Measurements from ENCODE around the gene SPEM2.

SPEM2 gene

DNA sequence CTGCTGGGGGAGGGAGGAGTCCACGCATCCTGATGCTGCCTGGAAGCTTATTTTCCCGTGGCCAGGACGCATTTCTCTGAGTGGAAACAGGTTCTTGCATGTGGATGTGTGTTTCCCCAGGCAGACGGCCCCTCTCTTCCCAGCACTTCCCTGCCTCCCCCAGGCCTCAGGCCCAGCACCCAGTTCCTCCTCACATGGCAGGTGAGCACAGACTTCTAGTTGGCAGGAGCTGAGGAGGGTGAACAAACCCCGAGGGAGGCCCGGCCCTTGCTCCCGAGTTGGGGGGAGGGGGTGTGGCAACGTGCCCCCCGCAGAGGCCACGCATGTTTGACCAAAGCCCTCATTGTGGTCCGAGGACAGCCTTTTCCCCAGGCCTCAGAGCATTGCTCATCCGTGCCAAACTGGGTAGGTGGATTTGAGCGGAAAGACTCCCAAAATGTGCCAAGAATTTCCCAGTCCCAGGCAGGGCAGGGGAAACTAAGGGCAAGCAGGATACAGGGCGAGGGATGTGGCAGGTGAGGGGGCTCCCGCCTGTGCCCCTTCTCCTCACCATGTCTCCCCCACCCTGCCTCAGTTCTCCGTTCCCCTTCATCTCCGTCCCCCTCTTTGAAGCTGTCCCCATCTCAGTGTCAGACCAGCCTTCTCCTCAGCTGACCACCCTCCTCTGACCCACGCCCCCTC, 6.8 kb upstream of the SPEM2 start:
- no peak for DNase-seq (ENCODE audit: low read depth, low spot score)
- no peak overlapping the region for H3K27ac ChIP-seq

DNA sequence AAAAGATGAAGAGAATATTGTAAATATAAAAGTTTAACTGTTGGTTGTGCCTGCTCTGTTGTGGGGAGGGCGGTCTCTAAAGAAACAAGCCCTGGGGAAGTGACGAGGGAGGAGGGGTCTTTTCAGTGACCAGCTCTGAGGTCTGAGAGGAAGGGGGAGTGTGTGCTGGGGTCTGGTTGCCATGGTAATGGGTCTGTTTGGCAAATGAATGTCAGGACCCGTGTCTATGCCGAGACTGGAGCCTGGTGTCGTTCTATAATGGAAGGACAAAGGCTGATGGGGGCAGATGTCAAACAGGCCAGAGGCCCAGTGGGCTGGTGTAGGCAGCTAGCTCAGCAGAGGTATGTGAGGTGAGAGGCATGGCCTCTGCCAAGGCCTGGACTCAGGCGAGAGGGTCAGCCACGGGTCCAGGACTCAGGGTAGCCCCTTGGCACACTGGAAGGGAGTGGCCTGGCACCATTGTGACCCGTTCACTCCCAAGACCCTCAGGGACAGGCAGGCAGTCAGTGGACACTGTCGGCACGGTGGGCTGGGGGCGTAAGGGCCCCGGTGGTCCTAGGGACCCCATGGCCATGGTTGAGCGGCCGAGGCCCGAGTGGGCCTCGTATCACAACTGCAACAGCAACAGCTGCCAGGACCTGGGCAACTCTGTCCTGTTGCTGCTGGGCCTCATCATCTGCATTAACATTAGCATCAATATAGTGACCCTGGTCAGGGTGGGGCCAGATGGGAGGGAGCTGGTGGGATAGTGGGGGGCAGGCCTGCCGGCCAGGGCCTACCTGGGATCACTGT, 5.4 kb upstream of the SPEM2 start, which contains the start of gene SPEM1:
Gene SPEM1, plus strand, starts transcription at position 506 of the 792 bp plus-strand sequence. Its CDS starts 61 bp downstream, at position 567.
- H3K27ac ChIP-seq: no peak within 1 kb of the TSS
- DNase-seq (ENCODE audit: low read depth, low spot score): no peak

DNA sequence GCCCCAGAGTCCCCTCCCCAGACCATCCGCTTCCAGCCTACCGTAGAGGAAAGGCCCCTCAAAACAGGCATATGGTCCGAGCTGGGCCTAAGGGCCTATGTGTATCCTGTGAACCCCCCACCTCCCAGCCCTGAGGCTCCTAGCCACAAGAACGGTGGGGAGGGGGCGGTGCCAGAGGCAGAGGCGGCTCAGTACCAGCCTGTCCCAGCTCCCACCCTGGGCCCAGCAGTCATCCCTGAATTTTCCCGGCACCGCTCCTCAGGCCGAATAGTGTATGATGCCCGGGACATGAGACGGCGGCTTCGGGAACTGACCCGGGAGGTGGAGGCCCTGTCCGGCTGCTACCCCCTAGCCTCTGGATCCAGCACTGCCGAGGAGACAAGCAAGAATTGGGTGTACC, 4.2 kb upstream of the SPEM2 start:
- DNase-seq (ENCODE audit: low read depth, low spot score): no peak
- no peak overlapping the region for H3K27ac ChIP-seq

DNA sequence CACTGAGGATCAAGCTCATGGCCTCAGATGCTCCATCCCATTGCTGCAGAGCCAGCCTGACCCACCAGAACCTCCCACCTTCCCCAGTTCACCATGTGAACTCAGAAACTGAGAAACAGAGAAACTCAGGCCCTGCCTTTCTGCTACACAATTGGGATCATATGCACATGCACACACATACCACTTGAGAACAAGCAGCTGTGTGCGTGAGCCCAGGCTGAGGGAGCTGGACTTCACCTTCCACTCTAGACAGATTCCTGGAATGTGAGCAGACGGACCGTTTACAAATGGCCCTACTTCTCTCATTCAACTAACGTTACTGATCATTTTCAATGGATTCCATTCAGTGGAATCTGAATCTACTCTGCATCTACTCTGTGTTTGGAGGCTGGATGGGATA, 1.7 kb upstream of the SPEM2 start:
- no peak overlapping the region for H3K27ac ChIP-seq
- DNase-seq (ENCODE audit: low read depth, low spot score): no peak

DNA sequence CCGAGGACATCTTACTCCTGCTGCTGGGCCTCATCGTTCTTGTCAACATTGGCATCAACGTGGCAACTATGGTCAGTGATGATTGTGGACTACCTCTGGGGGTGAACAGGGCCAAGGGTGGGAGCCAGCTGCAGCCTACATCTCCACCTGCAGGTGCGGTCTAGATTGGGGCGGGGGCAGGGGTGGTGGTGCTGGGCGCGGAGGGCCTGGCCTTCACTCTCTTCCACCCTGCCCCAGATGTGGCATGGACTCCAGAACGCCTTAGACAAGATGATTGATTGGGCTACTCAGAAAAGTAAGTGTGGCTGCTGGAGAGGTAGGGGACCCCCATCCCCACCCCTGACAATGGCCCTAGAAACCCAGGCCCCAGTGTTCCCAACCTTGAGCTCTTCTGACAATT, 340 bp downstream of the SPEM2 start:
- H3K27ac ChIP-seq: no peak overlapping the region
- DNase-seq (ENCODE audit: low read depth, low spot score): no peak

DNA sequence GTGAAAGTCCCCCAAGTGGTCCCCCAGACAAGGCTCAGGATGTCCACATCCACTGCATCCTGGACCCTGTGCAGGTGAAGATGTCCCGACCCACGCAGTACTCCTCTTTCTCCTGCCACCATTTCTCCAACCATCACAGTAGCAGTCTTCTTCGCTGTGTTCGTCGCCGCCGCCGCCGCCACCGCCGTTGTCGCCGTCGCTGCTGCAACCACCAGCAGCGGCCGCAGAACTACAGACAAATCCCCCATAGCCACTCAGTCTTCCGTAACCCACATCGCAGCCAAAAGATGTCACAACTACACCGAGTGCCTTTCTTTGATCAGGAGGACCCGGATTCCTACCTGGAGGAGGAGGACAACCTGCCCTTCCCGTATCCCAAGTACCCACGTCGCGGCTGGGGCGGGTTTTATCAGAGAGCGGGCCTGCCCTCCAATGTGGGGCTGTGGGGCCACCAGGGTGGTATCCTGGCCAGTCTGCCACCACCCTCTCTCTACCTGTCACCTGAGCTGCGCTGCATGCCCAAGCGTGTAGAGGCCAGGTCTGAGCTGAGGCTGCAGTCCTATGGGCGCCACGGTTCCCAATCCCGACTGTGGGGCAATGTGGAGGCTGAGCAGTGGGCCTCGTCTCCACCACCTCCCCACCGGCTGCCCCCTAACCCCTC, 917 bp downstream of the SPEM2 start:
- DNase-seq (ENCODE audit: low read depth, low spot score): no peak
- H3K27ac ChIP-seq: no peak overlapping the region

DNA sequence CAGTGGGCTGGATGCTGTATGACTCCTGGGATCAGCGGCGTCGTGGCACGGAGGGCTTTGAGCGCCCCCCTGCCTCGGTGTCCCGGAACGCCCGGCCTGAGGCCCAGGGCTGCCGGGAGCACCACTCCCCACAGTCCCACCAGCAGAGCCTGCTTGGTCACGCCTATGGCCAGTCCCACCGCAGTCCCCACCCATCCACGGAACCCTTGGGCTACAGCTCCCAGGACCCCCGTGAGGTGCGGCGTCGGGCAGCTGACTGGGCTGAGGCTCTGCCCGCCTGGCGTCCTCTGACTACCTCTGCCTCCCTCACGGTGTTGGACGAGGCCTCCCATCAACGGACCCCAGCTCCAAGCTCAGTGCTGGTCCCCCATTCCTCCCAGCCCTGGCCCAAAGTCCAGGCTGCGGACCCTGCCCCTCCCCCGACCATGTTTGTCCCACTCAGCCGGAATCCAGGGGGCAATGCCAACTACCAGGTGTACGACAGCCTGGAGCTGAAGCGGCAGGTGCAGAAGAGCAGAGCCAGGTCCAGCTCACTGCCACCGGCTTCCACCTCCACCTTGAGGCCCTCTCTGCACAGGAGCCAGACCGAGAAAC, 1.6 kb downstream of the SPEM2 start:
- DNase-seq (ENCODE audit: low read depth, low spot score): no peak

DNA sequence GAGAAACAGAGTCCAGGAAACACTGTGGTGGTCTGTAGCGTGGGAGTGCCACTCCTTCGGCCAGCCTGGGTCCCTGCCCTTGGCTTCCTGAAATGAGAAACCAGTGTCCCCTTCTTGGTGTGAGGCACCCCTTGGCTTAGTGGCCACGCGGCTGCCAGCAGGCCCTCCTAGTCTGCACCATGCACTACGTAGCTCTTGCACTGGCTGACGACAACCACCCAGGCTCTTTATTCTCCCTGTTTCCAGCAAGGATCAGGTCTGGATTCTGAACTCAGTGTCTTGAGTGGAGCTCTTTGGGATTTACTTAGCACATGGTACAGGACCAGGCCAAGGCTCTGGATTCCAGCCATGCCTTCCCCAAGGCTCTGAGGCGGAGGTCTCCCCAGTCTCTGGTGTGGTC, 2.1 kb downstream of the SPEM2 start:
- no peak for DNase-seq (ENCODE audit: low read depth, low spot score)
- H3K27ac ChIP-seq: no peak overlapping the region

More for the DNA sequence above, 1.6 kb downstream of the SPEM2 start:
- H3K27ac ChIP-seq: no peak overlapping the region

DNA sequence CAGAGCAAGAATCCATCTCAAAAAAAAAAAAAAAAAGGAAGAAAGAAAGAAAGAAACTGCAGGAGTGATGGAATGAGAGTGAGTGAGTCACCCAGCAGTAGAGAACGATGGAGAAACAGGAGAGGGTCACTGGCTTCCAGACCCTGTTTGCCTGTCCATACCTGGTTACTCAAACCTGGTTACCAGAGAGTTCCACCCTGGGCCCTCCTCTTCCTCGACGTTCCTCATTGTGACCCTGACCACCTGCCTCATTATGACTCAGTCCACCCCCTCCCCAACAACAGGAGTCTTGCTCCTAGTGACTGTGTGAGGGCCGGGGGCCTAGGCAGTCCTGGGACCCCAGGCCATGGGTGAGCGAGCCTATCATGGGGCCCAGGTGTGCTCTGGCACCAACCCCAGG, 3.1 kb downstream of the SPEM2 start, which contains the start of gene SPEM3:
Gene SPEM3, plus strand, starts transcription at position 301 of the 400 bp plus-strand sequence. Its CDS starts 46 bp downstream, at position 347.
- DNase-seq (ENCODE audit: low read depth, low spot score): no peak
- H3K27ac ChIP-seq: no peak within 1 kb of the TSS

DNA sequence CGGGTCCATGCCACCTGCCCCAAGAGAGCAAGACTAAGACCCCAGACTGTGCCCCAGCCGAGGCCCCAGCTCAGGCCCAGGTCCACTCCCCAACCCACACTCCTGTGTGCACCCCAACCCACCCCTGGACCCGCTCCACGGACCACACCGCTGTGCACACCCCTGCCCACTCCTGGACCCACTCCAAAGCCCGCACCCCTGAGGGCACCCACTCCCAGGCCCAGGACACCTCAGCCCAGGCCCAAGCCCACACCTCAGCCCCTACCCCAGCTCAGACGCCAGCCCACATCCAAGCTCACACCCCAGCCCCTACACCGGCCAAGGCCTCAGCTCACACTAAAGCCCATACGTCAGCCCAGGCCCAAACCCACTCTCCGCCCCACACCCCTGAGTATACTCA, 4.3 kb downstream of the SPEM2 start:
- no peak overlapping the region for H3K27ac ChIP-seq
- no peak for DNase-seq (ENCODE audit: low read depth, low spot score)

DNA sequence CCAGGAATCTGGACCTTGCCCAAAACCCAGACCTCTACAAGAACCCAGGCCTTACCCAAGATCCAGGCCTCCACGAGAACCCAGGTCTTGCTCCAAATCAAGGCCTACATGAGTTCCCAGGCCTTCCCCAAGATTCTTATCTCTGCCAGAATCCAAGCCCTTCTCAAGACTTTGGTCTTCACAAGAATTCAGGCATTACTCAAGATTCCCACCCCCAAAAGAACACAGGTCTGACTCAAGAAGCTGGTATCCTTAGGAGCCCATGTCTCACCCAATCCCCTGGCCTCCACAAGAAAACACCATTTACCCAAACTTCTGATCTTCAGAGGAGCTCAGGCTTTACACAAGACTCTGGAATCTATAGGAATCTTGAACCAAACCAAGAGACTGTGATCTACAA, 5.8 kb downstream of the SPEM2 start:
- no peak for DNase-seq (ENCODE audit: low read depth, low spot score)

DNA sequence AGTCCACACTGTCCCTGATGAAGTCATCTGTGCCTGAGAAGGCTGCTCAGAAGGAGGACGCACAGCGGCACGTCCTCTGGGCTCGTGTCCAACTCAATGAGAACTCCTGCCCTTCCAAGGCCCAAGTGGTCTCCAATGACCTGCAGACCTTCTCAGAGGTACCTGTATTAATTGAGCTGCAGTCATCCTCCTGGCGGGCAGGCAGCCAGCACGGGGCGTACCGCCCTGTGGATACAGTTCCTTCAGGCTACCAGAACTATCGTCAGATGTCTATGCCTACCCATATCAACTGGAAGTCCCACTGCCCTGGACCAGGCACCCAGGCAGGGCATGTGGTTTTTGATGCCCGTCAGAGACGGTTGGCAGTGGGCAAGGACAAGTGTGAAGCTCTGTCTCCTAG, 6.9 kb downstream of the SPEM2 start:
- no peak for DNase-seq (ENCODE audit: low read depth, low spot score)
- H3K27ac ChIP-seq: no peak overlapping the region

More for the DNA sequence above, 5.8 kb downstream of the SPEM2 start:
- H3K27ac ChIP-seq: no peak overlapping the region

DNA sequence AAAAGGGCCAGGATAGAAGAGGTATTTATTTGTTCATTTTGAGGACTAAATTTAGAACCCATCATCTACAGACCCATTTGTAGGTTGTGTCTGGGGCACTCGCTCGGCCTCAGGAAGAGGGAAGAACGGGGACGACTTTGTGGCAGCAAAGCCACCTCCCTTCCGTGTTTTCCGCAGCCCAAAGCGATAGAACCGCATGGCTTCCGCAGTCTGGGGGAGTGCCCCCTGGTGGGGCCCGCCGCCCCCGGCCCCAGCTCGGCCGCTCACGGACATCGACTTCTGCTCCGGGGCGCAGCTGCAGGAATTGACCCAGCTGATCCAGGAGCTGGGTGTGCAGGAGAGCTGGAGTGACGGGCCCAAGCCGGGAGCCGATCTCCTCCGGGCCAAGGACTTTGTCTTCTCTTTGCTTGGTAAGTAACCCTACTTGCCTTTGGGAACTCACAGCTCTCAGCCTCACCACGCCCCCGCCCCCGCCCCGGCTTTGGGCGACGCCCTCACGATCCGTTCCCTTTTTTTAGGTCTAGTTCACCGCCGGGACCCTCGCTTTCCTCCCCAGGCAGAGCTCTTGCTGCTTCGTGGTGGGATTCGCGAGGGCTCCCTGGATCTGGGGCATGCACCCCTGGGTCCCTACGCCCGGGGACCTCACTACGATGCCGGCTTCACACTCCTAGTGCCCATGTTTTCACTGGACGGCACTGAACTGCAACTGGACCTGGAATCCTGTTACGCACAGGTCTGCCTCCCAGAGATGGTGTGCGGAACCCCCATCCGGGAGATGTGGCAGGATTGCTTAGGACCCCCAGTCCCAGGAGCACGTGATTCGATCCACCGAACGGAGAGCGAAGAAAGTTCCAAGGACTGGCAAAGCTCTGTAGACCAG, 10.5 kb downstream of the SPEM2 start:
- no peak for DNase-seq (ENCODE audit: low read depth, low spot score)

DNA sequence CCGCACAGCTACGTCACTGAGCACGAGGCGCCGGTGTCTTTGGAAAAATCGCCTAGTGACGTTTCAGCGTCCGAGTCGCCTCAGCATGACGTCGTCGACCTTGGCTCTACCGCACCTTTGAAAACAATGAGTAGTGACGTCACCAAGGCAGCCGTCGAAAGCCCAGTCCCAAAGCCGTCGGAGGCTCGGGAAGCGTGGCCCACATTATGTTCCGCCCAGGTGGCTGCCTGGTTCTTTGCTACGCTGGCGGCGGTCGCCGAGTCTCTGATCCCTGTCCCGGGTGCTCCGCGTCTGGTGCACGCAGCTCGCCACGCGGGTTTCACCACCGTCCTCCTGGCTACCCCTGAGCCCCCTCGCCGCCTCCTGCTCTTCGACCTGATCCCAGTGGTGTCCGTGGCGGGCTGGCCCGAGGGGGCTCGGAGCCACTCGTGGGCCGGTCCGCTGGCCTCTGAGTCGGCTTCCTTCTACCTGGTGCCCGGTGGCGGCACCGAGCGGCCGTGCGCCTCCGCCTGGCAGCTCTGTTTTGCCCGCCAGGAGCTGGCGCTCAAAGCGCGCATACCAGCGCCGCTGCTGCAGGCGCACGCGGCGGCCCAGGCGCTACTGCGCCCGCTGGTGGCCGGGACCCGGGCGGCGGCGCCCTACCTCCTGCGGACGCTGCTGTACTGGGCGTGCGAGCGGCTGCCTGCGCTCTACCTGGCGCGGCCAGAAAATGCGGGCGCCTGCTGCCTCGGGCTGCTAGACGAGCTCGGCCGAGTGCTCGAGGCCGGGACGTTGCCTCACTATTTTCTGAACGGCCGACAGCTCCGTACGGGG, 11.3 kb downstream of the SPEM2 start:
- DNase-seq (ENCODE audit: low read depth, low spot score): peak; percentile 72
- peak overlapping the region; percentile 89 for H3K27ac ChIP-seq

More for the DNA sequence above, 10.5 kb downstream of the SPEM2 start:
- H3K27ac ChIP-seq: peak overlapping the region; percentile 89

DNA sequence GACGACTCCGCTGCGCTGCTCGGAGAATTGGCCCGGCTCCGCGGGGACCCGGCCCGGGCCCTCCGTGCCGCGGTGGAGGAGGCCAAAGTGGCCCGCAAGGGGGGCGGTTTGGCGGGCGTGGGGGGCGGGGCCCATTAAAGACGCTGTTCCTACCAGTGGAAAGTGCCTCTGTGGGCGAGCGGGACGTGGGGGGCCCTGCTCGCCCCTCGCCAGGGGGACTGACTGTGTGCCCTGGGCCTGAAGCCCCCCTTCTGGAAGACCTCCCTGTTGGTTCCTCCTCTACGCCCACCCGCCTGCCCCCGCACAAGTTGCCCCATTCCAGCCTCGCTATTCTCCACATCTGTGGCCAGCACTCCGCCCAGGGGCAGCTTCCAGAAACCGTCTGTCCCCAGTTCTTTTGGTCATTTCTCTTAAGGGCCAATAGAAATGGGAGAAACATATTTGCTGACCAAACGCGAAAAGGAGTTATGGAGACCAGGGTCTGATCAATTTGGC, 12.0 kb downstream of the SPEM2 start:
- DNase-seq (ENCODE audit: low read depth, low spot score): no peak
- peak overlapping the region; percentile 89 for H3K27ac ChIP-seq

DNA sequence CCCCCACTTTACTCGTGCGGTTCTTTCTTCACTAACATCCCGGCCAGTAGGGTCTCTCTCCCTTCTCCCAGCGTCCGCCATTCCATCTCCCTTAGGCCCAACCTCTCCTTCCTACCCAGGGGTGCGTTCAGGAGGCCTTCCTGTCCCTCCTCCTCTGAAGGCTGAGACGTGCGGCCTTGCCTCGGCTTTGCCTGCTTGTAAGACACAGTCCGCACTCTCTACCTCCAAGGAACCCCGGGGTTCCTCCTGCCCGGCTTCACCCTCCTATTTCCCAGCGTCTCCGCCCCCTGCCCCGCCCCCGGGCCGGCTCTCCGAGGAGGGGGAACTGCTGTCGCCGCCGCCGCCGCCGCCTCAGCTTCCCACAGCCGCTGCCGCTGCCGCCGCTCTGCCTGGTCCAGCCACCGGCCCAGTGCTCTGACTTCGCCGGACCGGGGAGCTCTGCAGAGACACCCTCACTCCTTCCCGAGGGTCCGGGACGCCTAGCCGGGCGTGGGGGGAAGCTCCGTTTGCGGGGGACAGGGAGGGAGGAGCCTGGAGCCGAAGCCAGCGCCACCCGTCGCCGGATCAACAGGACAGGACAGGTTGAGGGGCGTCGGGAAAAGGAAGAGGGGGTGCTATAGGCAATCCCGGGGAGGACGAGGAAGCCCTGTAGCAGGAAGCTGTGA, 12.7 kb downstream of the SPEM2 start:
- H3K27ac ChIP-seq: peak overlapping the region; percentile 89
- DNase-seq (ENCODE audit: low read depth, low spot score): no peak

DNA sequence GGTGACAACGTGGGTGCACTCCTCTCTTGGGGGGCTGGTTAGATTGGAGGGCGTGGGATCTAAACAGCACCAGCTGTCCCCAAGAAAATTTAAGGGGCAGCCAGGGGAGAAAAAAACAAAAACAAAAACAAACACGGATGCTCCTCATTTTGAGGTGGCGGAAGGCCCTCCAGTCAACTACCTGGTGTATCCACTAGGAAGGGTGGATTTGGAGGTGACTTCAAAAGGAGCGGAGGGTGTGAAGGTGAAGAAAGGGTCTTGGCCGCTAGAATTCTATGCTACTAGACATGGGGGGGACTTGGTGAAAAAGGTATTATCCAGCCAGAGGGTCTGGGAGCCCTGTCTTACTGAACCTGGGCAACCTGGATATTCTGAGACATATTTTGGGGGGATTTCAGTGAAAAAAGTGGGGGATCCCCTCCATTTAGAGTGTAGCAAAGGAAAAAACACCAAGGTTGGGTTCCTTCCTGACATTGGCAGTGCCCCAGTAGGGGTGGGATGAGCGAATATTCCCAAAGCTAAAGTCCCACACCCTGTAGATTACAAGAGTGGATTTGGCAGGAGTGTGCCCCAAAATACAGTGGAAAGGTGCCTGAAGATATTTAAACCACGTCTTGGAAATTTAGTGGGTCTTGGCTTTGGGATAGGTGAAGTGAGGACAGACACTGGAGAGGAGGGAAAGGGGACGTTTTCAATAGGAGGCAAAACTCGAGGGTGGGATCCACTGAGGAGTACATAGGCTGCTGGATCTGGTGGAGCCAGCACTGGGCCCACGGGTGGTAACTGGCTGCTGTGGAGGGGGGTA, 13.4 kb downstream of the SPEM2 start:
- no peak for DNase-seq (ENCODE audit: low read depth, low spot score)
- H3K27ac ChIP-seq: peak overlapping the region; percentile 89

Data from epithelial cell of prostate (primary cell).